ENCODE results near the gene NPEPL1.

Gene NPEPL1

DNA sequence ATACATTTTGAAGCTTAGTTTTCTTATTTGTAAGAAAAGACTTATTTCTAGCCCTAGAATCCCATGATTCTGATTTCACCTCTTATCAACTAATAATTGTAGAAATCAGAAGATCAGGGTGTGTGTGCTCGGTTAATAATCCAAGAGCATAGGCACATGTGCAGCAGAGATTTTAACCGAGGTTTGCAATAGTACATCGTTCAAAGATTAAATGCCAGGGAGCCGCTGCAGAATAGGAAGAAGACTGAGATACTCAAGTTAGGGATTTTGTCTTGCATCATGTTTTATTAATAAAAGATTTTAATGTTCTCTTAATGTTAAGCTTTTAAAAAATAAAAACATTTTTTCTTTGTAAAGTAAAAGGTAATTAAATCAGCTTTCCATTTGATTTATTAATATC, 34.6 kb upstream of the NPEPL1 start:
- no peak for DNase-seq

- no peak for DNase-seq
Observed at GRCh38 chr20:58658760-58659159, 33.8 kb upstream of the NPEPL1 start.

GRCh38 chr20:58659841-58660240, 32.8 kb upstream of the NPEPL1 start:
- no peak for DNase-seq

DNA sequence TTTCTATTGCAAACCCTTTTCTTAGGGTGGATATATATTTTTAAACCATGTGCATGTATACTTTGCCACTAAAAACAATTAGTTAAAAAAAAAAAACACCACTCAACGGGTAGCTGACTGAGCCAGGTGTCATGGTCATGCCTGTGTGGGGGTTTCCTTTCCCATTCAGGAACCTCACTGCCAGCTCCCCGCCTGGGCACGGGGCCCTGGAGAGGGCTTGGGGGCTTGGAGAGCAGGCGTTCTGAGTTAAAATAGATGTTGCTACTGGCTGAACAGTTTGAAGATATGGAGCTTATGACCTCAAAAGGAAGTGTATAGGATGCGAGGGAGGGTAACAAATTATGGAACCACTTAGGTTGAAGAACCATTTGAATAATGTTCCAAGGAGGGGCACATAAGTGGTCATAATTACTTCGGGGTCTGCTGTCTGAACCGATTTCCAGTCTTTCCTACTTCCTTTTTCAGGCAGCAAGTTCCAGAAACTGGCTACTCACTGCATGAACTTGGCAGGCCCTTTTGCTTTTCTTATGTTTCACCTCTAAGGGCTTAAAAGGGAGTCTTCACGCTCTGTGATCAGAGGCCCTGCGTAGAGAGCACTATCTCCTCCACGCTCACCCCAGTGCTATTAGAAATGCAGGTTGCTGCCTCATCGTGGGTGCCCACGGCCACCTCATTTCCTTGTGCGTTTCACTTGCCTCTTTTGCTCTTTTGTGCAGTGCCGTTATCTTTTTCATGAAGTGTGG, 31.6 kb upstream of the NPEPL1 start:
- DNase-seq = no peak

DNA sequence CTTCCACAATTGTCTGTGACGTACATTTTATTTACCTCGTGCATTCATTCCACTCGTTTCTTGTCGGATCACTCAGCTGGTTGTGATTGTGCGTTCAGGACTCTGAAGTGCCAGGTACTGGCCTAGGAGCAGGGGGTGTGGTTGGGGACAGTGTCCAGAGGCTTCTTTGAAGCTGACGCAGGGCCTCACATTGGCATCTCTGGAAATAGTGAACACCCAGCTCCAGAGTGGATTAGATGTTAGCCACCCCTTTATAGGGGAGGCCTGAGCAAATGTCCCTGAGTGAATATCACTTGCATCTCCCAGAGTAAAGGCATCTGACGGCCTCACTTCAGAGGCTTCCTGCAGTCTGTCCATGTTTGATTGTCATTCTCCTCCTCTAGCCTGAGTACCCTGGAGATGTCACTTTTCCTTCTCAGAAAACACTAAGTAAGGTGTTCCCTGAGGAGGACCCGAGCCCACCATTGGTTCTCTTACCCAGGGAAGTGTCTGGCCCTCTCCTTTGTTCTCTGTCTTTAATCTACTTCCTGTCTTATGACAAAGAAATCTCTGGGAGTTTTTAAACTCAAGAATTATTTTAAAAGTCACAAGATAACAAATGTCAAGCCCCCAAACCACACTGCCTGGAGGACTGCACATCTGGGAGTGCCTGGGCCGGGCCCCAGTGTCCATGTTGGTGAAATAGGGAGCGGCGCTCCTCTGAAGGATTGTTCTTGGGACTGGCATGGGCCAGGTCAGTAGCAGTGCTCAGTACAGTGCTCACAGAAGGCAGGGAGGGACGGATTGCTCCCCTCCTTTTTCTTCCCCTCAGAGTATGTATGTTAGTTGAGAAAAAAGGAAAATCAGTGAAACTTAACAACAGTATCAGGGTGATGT, 30.8 kb upstream of the NPEPL1 start:
- no peak for DNase-seq

DNA sequence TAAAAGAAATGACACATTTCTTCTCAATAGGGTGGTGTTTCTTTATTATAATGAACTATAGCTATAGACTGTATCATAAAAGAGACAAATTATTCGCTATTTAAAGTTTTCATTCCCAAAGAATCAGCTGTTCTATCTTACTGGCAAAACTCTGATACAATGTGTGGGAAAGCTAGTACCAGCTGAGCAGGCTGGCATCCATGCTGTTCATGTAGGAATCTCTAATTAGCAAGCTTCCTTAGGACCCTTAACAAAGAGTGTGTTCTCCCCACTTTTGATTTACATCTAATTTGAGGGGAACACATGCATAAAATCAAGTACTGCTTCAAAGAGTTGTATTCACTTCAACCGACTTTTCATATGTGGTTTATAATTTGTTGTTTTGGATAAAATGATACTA, 28.3 kb upstream of the NPEPL1 start:
- no peak for DNase-seq

DNA sequence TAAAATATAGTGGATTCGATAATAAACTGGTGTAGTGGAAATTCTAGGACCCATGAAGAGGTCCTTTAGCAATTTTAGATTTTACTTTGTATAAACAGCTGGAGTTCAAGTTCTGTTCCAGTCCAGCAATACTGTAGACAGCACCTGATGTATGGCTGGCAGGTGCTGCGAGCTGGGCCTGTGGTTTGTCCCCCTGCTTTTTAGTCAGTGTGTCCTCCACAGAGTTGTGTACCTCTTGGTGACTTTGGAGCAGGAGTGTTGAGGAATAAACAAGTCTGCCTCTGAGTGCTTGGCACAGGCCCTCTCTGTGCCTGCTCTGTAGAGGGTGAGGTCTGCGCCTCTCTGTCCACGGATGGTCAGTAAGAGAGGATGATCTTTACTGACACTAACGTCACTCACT, 27.7 kb upstream of the NPEPL1 start:
- no peak for DNase-seq

GRCh38 chr20:58665606-58666005, 27.0 kb upstream of the NPEPL1 start:
- no peak for DNase-seq

- DNase-seq = no peak
Observed at GRCh38 chr20:58666702-58667101, 25.9 kb upstream of the NPEPL1 start.

DNA sequence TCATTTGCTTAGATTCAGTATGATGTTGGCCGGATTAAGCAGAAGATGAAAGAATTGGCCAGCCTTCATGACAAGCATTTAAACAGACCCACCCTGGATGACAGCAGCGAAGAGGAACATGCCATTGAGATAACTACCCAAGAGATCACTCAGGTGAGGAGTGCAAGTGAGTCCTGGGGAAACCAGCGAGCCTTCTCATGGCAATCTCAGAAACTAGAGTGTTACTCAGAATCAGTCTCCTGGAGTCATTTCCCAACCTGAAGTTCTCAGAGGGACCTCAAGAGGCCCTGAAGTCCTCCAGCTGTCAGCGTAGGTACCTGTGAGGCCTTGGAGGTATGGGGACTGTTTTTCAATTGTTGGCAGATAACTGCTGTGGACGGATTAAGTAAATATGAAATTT, 24.6 kb upstream of the NPEPL1 start:
- DNase-seq = no peak

- no peak for DNase-seq
Observed at GRCh38 chr20:58668901-58669286, 23.7 kb upstream of the NPEPL1 start.

DNA sequence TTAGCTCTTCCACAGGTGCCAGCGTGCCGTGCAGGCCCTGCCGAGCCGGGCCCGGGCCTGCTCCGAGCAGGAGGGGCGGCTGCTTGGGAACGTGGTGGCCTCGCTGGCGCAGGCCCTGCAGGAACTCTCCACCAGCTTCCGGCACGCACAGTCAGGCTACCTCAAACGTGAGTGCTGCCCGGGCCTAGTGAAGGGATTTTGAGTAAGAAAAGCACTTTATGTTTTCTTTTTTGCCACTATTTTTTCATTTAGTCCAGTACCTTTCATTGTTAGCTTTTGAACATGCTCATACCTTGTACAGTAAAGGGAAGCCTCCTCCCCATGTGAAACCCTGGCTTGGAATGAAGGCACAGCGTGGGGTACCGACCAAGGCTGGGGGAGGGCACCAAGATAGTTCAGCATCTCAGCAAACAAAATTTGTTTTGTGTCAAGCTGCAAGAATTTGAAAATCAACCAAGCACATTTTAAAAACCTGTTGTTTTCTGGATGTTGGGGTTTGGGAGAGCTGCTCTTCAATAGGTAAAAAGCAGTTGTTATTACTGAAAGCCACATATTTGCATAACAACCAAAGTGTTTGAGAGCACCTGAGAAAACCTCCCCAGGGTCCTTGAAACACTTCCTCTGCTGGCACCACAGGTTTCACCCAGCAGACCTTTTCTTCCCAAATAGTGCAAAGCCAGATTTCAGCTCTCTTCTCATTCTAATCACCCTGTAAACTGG, 23.2 kb upstream of the NPEPL1 start:
- DNase-seq = no peak

DNA sequence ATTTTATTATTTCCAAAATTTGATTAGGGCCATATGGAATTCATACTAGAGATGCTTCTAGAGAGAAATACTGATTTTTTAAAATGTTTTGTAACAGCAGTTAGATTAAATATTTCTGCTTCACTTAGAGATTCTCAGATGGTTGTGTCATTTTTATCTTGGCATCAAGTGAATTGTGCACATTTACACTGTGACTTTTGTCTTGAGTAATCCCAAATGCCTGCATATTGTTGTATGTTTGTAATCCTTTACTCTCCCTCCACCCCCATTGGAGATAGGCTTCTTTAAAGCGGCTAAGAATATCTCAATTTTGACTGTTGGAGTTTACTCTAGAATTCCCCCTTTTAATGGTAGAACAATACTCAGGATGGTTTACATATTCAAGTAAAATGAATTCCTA, 22.5 kb upstream of the NPEPL1 start:
- DNase-seq = no peak

GRCh38 chr20:58670659-58671058, 21.9 kb upstream of the NPEPL1 start:
- no peak for DNase-seq

DNA sequence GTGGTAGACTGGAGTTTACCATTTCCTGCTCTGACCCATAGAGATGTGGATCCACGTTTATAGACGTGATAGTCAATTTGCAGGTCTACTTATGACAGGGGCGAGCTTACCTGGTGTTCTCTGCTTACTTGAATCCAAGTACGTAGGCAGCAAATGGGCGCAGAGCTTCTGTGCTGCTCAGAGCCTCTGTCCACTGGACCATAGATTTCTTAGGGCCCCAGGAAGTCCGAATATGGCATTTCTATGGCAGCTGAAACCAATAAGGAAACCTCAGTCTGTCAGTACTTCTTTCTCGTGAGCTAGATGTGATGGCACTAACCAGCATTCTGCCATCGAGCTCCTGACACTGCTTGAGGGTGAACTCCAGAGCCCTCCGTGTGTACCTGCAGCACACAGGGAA, 19.5 kb upstream of the NPEPL1 start:
- no peak for DNase-seq

DNA sequence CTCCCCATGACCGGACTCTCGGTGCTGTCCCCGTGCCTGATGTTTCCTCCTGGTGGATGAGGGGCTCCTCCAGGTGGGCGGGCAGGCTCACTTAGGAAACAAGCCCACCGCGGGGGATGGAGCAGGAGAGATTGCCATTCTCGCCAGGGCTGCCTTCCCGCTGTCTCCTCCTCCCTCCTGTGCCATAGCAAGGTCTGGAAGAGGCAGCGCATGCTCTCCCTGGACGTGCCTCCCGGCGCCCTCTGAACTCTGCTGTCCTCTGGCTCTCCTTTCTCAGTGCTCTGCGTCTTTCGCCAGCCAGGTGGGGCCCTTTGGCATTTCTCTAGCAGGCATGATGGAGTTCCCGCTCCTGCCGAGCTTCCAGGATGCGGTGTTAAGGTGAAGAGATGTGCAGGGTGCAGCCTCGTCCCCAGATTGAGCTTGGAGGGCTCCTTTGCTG, 17.4 kb upstream of the NPEPL1 start:
- DNase-seq = no peak

GRCh38 chr20:58675641-58676040, 17.0 kb upstream of the NPEPL1 start:
- no peak for DNase-seq

DNA sequence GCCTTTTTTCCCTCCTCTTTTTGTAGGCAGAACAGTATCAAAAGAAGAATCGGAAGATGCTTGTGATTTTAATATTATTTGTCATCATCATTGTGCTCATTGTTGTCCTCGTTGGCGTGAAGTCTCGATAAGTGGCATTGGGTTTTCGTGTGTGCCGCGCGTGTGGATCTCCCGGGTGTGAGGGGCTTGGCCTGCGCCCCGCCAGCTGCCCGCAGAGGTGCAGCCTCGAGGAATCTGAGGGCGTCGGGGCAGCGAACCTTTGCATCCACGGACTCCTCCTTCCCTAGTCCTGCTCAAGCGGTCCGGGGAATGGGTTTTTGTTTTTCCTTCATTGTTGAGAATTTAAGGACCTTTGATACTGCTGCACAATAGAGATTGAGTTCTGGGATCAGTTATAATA, 16.4 kb upstream of the NPEPL1 start:
- DNase-seq = no peak

DNA sequence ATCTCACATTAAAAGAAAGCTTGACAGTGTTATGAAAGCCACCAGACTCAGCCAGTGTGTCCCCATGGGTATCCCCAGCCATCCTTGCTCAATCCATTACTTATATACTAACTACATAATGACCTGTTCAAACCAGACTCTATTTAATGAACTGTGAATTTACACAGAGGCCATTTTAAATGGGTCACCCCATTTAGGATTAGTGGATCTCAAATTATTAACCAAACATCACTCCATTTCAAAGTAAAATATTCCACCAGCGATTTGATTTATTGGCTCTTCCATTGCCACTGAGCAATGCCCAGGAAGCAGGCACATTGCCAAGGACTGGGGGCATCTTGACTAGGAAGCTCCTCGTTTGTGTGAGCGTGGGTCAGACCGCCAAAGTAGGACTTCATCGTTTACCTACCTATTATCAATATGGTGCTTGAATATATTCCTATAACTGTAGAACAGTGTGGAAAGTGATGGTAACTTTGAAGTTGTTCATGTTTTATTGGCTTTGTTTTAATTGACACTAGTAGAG, 15.5 kb upstream of the NPEPL1 start:
- DNase-seq = no peak

- DNase-seq = no peak
Observed at GRCh38 chr20:58677808-58678207, 14.8 kb upstream of the NPEPL1 start.

- DNase-seq = no peak
Observed at GRCh38 chr20:58678806-58679205, 13.8 kb upstream of the NPEPL1 start.

DNA sequence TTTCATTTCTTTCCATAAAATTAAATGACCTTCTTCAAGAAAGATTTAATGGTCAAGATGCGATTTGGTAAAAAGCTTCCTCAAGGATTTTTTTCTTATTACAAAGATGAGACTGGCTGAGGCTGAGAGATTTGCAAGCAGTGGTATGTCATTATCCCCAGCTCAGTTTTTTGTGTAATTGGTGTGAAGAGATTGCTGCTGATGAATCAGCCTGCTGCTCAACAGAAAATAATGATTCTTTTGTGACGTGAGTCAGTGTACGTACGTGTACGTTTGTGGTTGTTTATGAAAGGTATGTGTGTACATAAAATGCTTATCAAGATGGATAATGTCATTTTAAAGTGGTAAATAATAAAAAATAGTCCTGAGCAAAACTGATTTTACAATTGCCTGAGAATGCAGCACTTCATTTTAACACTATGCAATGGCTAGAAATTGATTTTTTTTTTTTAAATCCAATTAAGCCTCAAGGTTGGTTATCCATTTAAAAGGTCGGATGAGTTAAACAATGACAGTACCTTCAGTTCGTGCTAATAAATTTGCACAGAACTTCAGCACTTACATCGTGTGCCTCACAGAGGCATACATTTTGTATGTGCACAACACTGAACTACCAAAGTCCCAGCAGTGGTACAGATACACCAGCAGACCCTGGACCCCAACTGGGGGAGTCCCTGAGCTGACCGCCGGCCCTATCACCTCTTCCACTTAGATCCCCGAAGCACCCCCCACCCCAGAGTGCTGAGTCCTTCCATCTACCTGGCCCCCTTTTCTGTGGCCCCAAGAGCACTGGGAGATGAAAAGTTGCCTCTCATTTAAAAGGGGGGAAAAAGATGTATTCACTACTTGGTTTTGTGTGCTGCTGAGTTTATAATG, 9.7 kb upstream of the NPEPL1 start:
- no peak for DNase-seq
